B cell (primary cell): ENCODE measurements around the gene PCBP2. TPM values are rescaled to one million over a fixed set of nuclear protein-coding genes. Genes with fewer than 3 reads are reported as not detected.
A peak's percentile ranks its signal among the peaks of the same experiment; 100 is the strongest.

Experiments used
- ATAC-seq: fragments of 200-7000 bp; cut with Tn5 transposase; one replicate; pipeline ENCODE4 v1.10.0; 2021; ENCODE audit warnings: low read depth, mild to moderate bottlenecking, moderate number of reproducible peaks, moderate library complexity
- CTCF ChIA-PET: fragments of 350-600 bp; sonication (Branson Sonifier 250); formaldehyde crosslinking; loops from one replicate; lab custom pipeline; 2021; ENCODE audit warnings: antibody characterized with exemption, inconsistent platforms; lab: Charles Lee
- POLR2A ChIA-PET: fragments of 350-600 bp; sonication (Branson Sonifier 250); formaldehyde crosslinking; loops from one replicate; lab custom pipeline; 2021; ENCODE audit warnings: antibody characterized with exemption; lab: Charles Lee
- DNase-seq: peaks from one replicate; pipeline ENCODE4 v3.0.0; 2013
- H2AFZ ChIP-seq: 2 replicates; pipeline ENCODE4 v1.6.1; 2012; ENCODE audit warnings: mild to moderate bottlenecking, low read depth, low read length; ENCODE audit not compliant: insufficient read depth, poor library complexity, severe bottlenecking
- H3K27ac ChIP-seq, 2 donors: 1 replicate in 1 of 2; 2 replicates in 1 of 2; pipeline ENCODE4 v1.5.1; 2012 to 2013; ENCODE audit warnings: low read length in 2 of 2, mild to moderate bottlenecking in 2 of 2, moderate library complexity in 1 of 2
- H3K27me3 ChIP-seq, 4 experiments: fragments of 200-600 bp in 1 of 4; sonication (generic) in 1 of 4; replicated peaks in 1 of 4; 1 replicate in 2 of 4; 2 replicates in 2 of 4; pipeline versions ENCODE4 v1.6.1 to v1.7.0; 2013 to 2016; ENCODE audit warnings: low read length in 3 of 4, mild to moderate bottlenecking in 2 of 4, mixed read lengths in 1 of 4, moderate library complexity in 1 of 4; ENCODE audit not compliant: insufficient read depth in 4 of 4, control insufficient read depth in 3 of 4; ENCODE audit errors: control extremely low read depth in 1 of 4
- H3K36me3 ChIP-seq, 2 experiments: replicated peaks in 1 of 2; 1 replicate in 1 of 2; 2 replicates in 1 of 2; pipeline versions ENCODE4 v1.6.1 to v1.7.1; 2013; ENCODE audit warnings: low read length in 1 of 2; ENCODE audit not compliant: insufficient read depth in 2 of 2, control insufficient read depth in 1 of 2; ENCODE audit errors: control extremely low read depth in 1 of 2, extremely low read depth in 1 of 2
- H3K4me1 ChIP-seq, 2 donors: fragments of 200-600 bp in 1 of 2; sonication (generic) in 1 of 2; 1 replicate in 1 of 2; 2 replicates in 1 of 2; pipeline versions ENCODE4 v1.5.1 to v1.6.1; 2013 to 2017; ENCODE audit warnings: low read length in 2 of 2; ENCODE audit not compliant: control insufficient read depth in 2 of 2, insufficient read depth in 2 of 2
- H3K4me2 ChIP-seq: replicated peaks from 2 replicates; pipeline ENCODE3; 2012; ENCODE audit warnings: mild to moderate bottlenecking, low read depth, low read length; ENCODE audit not compliant: poor library complexity, severe bottlenecking
- H3K4me3 ChIP-seq, 5 experiments: fragments of 200-600 bp in 1 of 5; sonication (generic) in 1 of 5; 1 replicate in 3 of 5; 2 replicates in 2 of 5; pipeline versions ENCODE4 v1.5.1 to v1.7.0; 2011 to 2016; ENCODE audit warnings: low read length in 4 of 5, mild to moderate bottlenecking in 4 of 5, low read depth in 2 of 5, control low read depth in 1 of 5, moderate library complexity in 1 of 5; ENCODE audit not compliant: insufficient read depth in 1 of 5; ENCODE audit errors: control extremely low read depth in 1 of 5, extremely low read depth in 1 of 5
- H3K79me2 ChIP-seq: fragments of 200-600 bp; sonication (generic); one replicate; pipeline ENCODE4 v1.6.0; 2016; ENCODE audit warnings: low read length; ENCODE audit not compliant: control insufficient read depth, insufficient read depth
- H3K9ac ChIP-seq: fragments of 200-600 bp; sonication (generic); 2 replicates; pipeline ENCODE4 v1.6.1; 2017; ENCODE audit warnings: mild to moderate bottlenecking, low read length, moderate library complexity
- H3K9me3 ChIP-seq, 3 donors: one replicate each; pipeline versions ENCODE4 v1.6.1 to v1.7.1; 2013; ENCODE audit warnings: low read length in 2 of 3; ENCODE audit not compliant: control insufficient read depth in 2 of 3, insufficient read depth in 1 of 3; ENCODE audit errors: control extremely low read depth in 1 of 3
- H4K20me1 ChIP-seq: 2 replicates; pipeline ENCODE4 v1.6.0; 2012; ENCODE audit warnings: mild to moderate bottlenecking, low read length; ENCODE audit not compliant: insufficient read depth, control insufficient read depth, poor library complexity, severe bottlenecking
- H3K27ac Mint-ChIP-seq: one replicate; pipeline ENCODE4 v1.8.0; 2021; ENCODE audit warnings: mixed read lengths
- H3K27me3 Mint-ChIP-seq: one replicate; pipeline ENCODE4 v1.8.0; 2021; ENCODE audit warnings: mixed read lengths
- H3K4me1 Mint-ChIP-seq: one replicate; pipeline ENCODE4 v1.8.0; 2021; ENCODE audit warnings: mixed read lengths
- H3K4me3 Mint-ChIP-seq: one replicate; pipeline ENCODE4 v1.8.0; 2021; ENCODE audit warnings: mixed read lengths
- H3K9me3 Mint-ChIP-seq: one replicate; pipeline ENCODE4 v1.8.0; 2022; ENCODE audit warnings: mixed read lengths; ENCODE audit not compliant: insufficient read depth
- CTCF ChIP-seq: fragments of 200-600 bp; IDR thresholded peaks from one replicate; pipeline ENCODE4 v1.8.0; 2022; ENCODE audit warnings: antibody characterized with exemption, mild to moderate bottlenecking
- EZH2 ChIP-seq: IDR thresholded peaks from 2 replicates; pipeline ENCODE4 v1.6.1; 2012; ENCODE audit warnings: borderline replicate concordance, low read depth, mild to moderate bottlenecking, moderate library complexity, low read length; ENCODE audit not compliant: insufficient read depth, poor library complexity, severe bottlenecking
- WGBS: methylation state at CpG from one replicate; pipeline ENCODE4 v1.1.5; 2013; ENCODE audit warnings: missing lambda C conversion rate; ENCODE audit not compliant: insufficient coverage; 5-methylcytosine and 5-hydroxymethylcytosine counted together
- intact Hi-C: fragments of 100-400 bp; cut with micrococcal nuclease; formaldehyde crosslinking; loops from one replicate; pipeline ENCODE4 v1.10.0; 2022
- polyA plus RNA-seq: library from polyadenylated mRNA; depleted of rRNA; stranded (reverse); fragments of >200 nt; gene quantifications from 2 replicates; pipeline ENCODE4 v1.2.3, GENCODE V29; 2012
- total RNA-seq, 2 donors: library from RNA; stranded (reverse); fragments of 120-200 nt in 1 of 2; gene quantifications; 1 replicate in 1 of 2; 2 replicates in 1 of 2; pipeline versions ENCODE4 v1.2.3 to v1.2.4, GENCODE V29; 2013 to 2022

PCBP2 gene
- total and polyA plus RNA-seq, 2 donors (not counting 1 experiment from before 2014, with no cell fraction given): 492 to 944 TPM

- H3K36me3 ChIP-seq: peaks cover 15 to 47% of the 10 kb centered on the region in 2 experiments
- H3K9me3 ChIP-seq: no peaks in the 10 kb centered on the region
- peaks cover 28% of the 10 kb centered on the region for H3K4me1 Mint-ChIP-seq
- peaks cover 68% of the 10 kb centered on the region for H4K20me1 ChIP-seq
- H3K79me2 ChIP-seq: peaks cover 75% of the 10 kb centered on the region
- H3K27ac ChIP-seq: peak overlapping the region in 1 of 2 donors; percentile 94
- H3K4me1 ChIP-seq: peaks cover 15 to 20% of the 10 kb centered on the region in 2 donors
- no peaks in the 10 kb centered on the region for H3K9me3 Mint-ChIP-seq
- H3K27ac Mint-ChIP-seq: no peak overlapping the region
- ChIA-PET CTCF (interaction anchor here (0.9 to 2.7 kb wide), 4 partner anchors 22 to 139 kb away, joined by 3 to 8 read pairs (median 4); partner anchors contain the start of gene AAAS), POLR2A (interaction anchor here (1.6 kb wide), 1 partner anchor 13 kb away, joined by 7 read pairs; the partner anchor contains the start of gene PRR13)
- no peaks in the 10 kb centered on the region for H3K27me3 ChIP-seq
- no peak for TF ChIP-seq EZH2
- TF ChIP-seq CTCF: no peak
- intact Hi-C loops: loop anchor here (2.0 to 5.0 kb wide), 4 partner anchors 39 to 273 kb away; partner anchors contain the start of genes CALCOCO1, CSAD and ZNF740
- ATAC-seq (no peak), DNase-seq (no peak)
- H2AFZ ChIP-seq: no peak overlapping the region
- H3K4me3 ChIP-seq: no peak overlapping the region
- H3K27me3 Mint-ChIP-seq: no peaks in the 10 kb centered on the region
- peak overlapping the region; percentile 78 for H3K4me2 ChIP-seq
- peak overlapping the region; percentile 97 for H3K4me3 Mint-ChIP-seq
- 100% methylated on average over 2 of the region's 6 CpGs for WGBS
- H3K9ac ChIP-seq: no peak overlapping the region
These were observed 2.2 kb downstream of the PCBP2 start for GRCh38 chr12:53453953-53454640.

GRCh38 chr12:53454707-53455106 lies 2.8 kb downstream of the PCBP2 start:
- Histone ChIP-seq H3K4me3 (no peak overlapping the region), H3K9ac (no peak overlapping the region), H2AFZ (no peak overlapping the region), H3K4me1 (peaks cover 15 to 20% of the 10 kb centered on the region in 2 donors), H3K4me2 (no peak overlapping the region), H3K79me2 (peaks cover 81% of the 10 kb centered on the region), H3K27me3 (no peaks in the 10 kb centered on the region), H3K9me3 (no peaks in the 10 kb centered on the region), H3K27ac (no peak overlapping the region), H3K36me3 (peaks cover 15 to 53% of the 10 kb centered on the region in 2 experiments), H4K20me1 (peaks cover 74% of the 10 kb centered on the region)
- DNase-seq (no peak), ATAC-seq (no peak)
- Mint-ChIP-seq H3K4me1 (peaks cover 29% of the 10 kb centered on the region), H3K27ac (no peak overlapping the region), H3K4me3 (peak overlapping the region; percentile 34), H3K9me3 (no peaks in the 10 kb centered on the region), H3K27me3 (no peaks in the 10 kb centered on the region)
- intact Hi-C loops: loop anchor here (5.0 kb wide), 2 partner anchors 272 to 273 kb away; partner anchors contain the start of genes CALCOCO1, CSAD and ZNF740
- ChIA-PET POLR2A (interaction anchor here (0.6 kb wide), 1 partner anchor 16 kb away, joined by 3 read pairs; no protein-coding TSS in a partner anchor), CTCF (interaction anchor here (0.9 to 2.7 kb wide), 3 partner anchors 21 to 140 kb away, joined by 3 to 8 read pairs (median 3); no protein-coding TSS in a partner anchor)
- no peak for TF ChIP-seq EZH2
- TF ChIP-seq CTCF: no peak
- 100% methylated on average over 1 of the region's 3 CpGs for WGBS
